ENCODE results near the gene RBM4.

DNA sequence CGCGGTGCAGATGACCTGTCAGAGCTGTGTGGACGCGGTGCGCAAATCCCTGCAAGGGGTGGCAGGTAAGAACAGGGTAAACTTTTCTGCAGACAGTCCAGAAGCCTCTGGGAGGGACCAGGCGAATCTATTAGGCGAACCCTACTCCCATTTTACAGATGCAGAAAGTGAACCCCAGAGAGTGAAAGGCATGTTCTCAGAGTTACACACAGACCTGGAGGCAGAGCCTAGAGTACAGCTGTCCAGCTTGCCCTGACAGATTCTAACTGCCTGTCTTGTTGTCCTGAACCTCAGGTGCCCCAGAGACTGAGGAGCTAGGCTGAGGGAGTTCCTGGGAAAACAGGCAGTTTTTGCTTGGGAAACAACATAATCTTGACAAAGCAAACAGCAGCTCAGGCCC is 44.9 kb upstream of the RBM4 start:
- TF ChIP-seq YY1 (IDR thresholded peaks at IDR 0.05) = no peak
- TF ChIP-seq, protein P1, sequence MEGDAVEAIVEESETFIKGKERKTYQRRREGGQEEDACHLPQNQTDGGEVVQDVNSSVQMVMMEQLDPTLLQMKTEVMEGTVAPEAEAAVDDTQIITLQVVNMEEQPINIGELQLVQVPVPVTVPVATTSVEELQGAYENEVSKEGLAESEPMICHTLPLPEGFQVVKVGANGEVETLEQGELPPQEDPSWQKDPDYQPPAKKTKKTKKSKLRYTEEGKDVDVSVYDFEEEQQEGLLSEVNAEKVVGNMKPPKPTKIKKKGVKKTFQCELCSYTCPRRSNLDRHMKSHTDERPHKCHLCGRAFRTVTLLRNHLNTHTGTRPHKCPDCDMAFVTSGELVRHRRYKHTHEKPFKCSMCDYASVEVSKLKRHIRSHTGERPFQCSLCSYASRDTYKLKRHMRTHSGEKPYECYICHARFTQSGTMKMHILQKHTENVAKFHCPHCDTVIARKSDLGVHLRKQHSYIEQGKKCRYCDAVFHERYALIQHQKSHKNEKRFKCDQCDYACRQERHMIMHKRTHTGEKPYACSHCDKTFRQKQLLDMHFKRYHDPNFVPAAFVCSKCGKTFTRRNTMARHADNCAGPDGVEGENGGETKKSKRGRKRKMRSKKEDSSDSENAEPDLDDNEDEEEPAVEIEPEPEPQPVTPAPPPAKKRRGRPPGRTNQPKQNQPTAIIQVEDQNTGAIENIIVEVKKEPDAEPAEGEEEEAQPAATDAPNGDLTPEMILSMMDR (IDR thresholded peaks at IDR 0.05; ENCODE audit: low read depth, low read length, missing input control) = no peak

All from liver (tissue), 2 donors.